ENCODE data around the gene GSTA4. TPM values are rescaled to one million over a fixed set of nuclear protein-coding genes. Genes with fewer than 3 reads are reported as not detected.

The GSTA4 gene
- total RNA-seq, 2 experiments from 2014 or later, result 0.63 to 1.1 TPM

- intact Hi-C loops (cut with micrococcal nuclease; ENCODE audit: unreplicated experiment), result no loop called here
- BruUV-seq (replicated peaks), result no TSS peak
- ChIA-PET CTCF (ENCODE audit: unreplicated experiment) (no interaction called here), POLR2A (interaction anchor here (1.0 kb wide), 1 partner anchor 32 kb away, joined by 3 read pairs; no protein-coding TSS in a partner anchor)
- H3K4me3 ChIP-seq (ENCODE audit: low read depth, low read length, poor library complexity, severe bottlenecking), result no peak overlapping the region
- no peak overlapping the region for H3K4me2 ChIP-seq (ENCODE audit: low read length)
- H3K9me2 ChIP-seq (ENCODE audit: insufficient read depth, low read length), result no peaks in the 10 kb centered on the region
- no peaks in the 10 kb centered on the region for H4K20me1 ChIP-seq (ENCODE audit: insufficient read depth, low read length)
- H3K27ac ChIP-seq (ENCODE audit: low read depth, low read length, poor library complexity, severe bottlenecking), result no peak overlapping the region
- TF ChIP-seq CTCF (conservative IDR thresholded peaks at IDR 0.05; ENCODE audit: low read length), result no peak
- TF ChIP-seq EZH2phosphoT487 (IDR thresholded peaks at IDR 0.05; ENCODE audit: borderline replicate concordance, low read depth, low read length), result no peak
- no peak for DNase-seq (ENCODE audit: low spot score)
- no peak overlapping the region for H2AFZ ChIP-seq (ENCODE audit: low read length)
- peaks cover 33% of the 10 kb centered on the region for H3K36me3 ChIP-seq (ENCODE audit: insufficient read depth, low read length)
- H3K4me1 ChIP-seq (ENCODE audit: insufficient read depth, low read length, poor library complexity, severe bottlenecking), result no peaks in the 10 kb centered on the region
- H3K9me3 ChIP-seq (ENCODE audit: low read length), result no peaks in the 10 kb centered on the region
- no peaks in the 10 kb centered on the region for H3K79me2 ChIP-seq (ENCODE audit: insufficient read depth, low read depth, low read length)
Measured at GRCh38 chr6:53035549-53036213, 40.6 kb upstream of the GSTA4 start.

- Histone ChIP-seq H3K4me1 (ENCODE audit: insufficient read depth, low read length, poor library complexity, severe bottlenecking) (no peaks in the 10 kb centered on the region), H3K4me2 (ENCODE audit: low read length) (no peak overlapping the region), H3K36me3 (ENCODE audit: insufficient read depth, low read length) (peaks cover 24% of the 10 kb centered on the region; the same call in 1 of the 2 replicates), H3K4me3 (ENCODE audit: low read depth, low read length, poor library complexity, severe bottlenecking) (no peak overlapping the region), H3K27ac (ENCODE audit: low read depth, low read length, poor library complexity, severe bottlenecking) (no peak overlapping the region), H3K79me2 (ENCODE audit: insufficient read depth, low read depth, low read length) (no peaks in the 10 kb centered on the region), H3K9me3 (ENCODE audit: low read length) (no peaks in the 10 kb centered on the region), H4K20me1 (ENCODE audit: insufficient read depth, low read length) (no peaks in the 10 kb centered on the region), H2AFZ (ENCODE audit: low read length) (no peak overlapping the region), H3K9me2 (ENCODE audit: insufficient read depth, low read length) (no peaks in the 10 kb centered on the region)
- ChIA-PET CTCF (ENCODE audit: unreplicated experiment) (no interaction called here), POLR2A (interaction anchor here (0.6 kb wide), 1 partner anchor 672 kb away, joined by 7 read pairs; no protein-coding TSS in a partner anchor)
- no peak for DNase-seq (ENCODE audit: low spot score)
- intact Hi-C loops (cut with micrococcal nuclease; ENCODE audit: unreplicated experiment), result no loop called here
- TF ChIP-seq EZH2phosphoT487 (IDR thresholded peaks at IDR 0.05; ENCODE audit: borderline replicate concordance, low read depth, low read length), result no peak
- no peak for TF ChIP-seq CTCF (conservative IDR thresholded peaks at IDR 0.05; ENCODE audit: low read length)
- no TSS peak for BruUV-seq (replicated peaks)
Measured at GRCh38 chr6:53033764-53034163, 38.7 kb upstream of the GSTA4 start.

- no peak overlapping the region for H3K27ac ChIP-seq (ENCODE audit: low read depth, low read length, poor library complexity, severe bottlenecking)
- DNase-seq (ENCODE audit: low spot score), result no peak
- H3K9me3 ChIP-seq (ENCODE audit: low read length), result no peaks in the 10 kb centered on the region
- no peaks in the 10 kb centered on the region for H3K9me2 ChIP-seq (ENCODE audit: insufficient read depth, low read length)
- peaks cover 27% of the 10 kb centered on the region; the same call in 1 of the 2 replicates for H3K36me3 ChIP-seq (ENCODE audit: insufficient read depth, low read length)
- H2AFZ ChIP-seq (ENCODE audit: low read length), result no peak overlapping the region
- TF ChIP-seq CTCF (conservative IDR thresholded peaks at IDR 0.05; ENCODE audit: low read length) (no peak), EZH2phosphoT487 (IDR thresholded peaks at IDR 0.05; ENCODE audit: borderline replicate concordance, low read depth, low read length) (no peak)
- intact Hi-C loops (cut with micrococcal nuclease; ENCODE audit: unreplicated experiment), result no loop called here
- POLR2A ChIA-PET, result interaction anchor here (0.7 to 1.0 kb wide), 3 partner anchors 11 to 35 kb away, joined by 3 to 4 read pairs (median 4); no protein-coding TSS in a partner anchor
- no peak overlapping the region for H3K4me2 ChIP-seq (ENCODE audit: low read length)
- no peaks in the 10 kb centered on the region for H4K20me1 ChIP-seq (ENCODE audit: insufficient read depth, low read length)
- CTCF ChIA-PET (ENCODE audit: unreplicated experiment), result no interaction called here
- no peaks in the 10 kb centered on the region for H3K79me2 ChIP-seq (ENCODE audit: insufficient read depth, low read depth, low read length)
- no peak overlapping the region for H3K4me3 ChIP-seq (ENCODE audit: low read depth, low read length, poor library complexity, severe bottlenecking)
- no TSS peak for BruUV-seq (replicated peaks)
- H3K4me1 ChIP-seq (ENCODE audit: insufficient read depth, low read length, poor library complexity, severe bottlenecking), result no peaks in the 10 kb centered on the region
Measured at GRCh38 chr6:53032849-53033248, 37.8 kb upstream of the GSTA4 start.
